BJ (cell line): ENCODE data around the gene RAB11FIP5. TPM values are rescaled to one million over a fixed set of nuclear protein-coding genes. Genes with fewer than 3 reads are reported as not detected.

ENCODE experiments used
- CTCF ChIA-PET: fragments of 350-600 bp; formaldehyde crosslinking; extraction: SDS; loops from one replicate; lab custom pipeline; 2021; ENCODE audit warnings: antibody characterized with exemption, inconsistent platforms; lab: Yijun Ruan, JAX
- POLR2A ChIA-PET: fragments of 300-600 bp; sonication (Branson Sonifier 250); formaldehyde crosslinking; extraction: SDS; loops from one replicate; lab custom pipeline; 2021; ENCODE audit warnings: antibody characterized with exemption; lab: Charles Lee
- DNase-seq: peaks from one replicate; pipeline ENCODE4 v3.0.0-alpha.2; 2011; ENCODE audit warnings: low read depth
- H3K27me3 ChIP-seq: 2 replicates; pipeline ENCODE4 v1.6.0; 2011; ENCODE audit warnings: low read length; ENCODE audit not compliant: control insufficient read depth, insufficient read depth
- H3K36me3 ChIP-seq: 2 replicates; pipeline ENCODE4 v1.5.1; 2011; ENCODE audit warnings: low read length; ENCODE audit not compliant: control insufficient read depth, insufficient read depth
- H3K4me3 ChIP-seq: 2 replicates; pipeline ENCODE4 v1.5.1; 2011; ENCODE audit warnings: low read depth, mild to moderate bottlenecking, control low read depth, low read length
- CTCF ChIP-seq: IDR thresholded peaks from 2 replicates; pipeline ENCODE4 v1.5.1; 2011; ENCODE audit warnings: low read depth, mild to moderate bottlenecking, control low read depth, inconsistent platforms, low read length, moderate library complexity; ENCODE audit not compliant: insufficient read depth
- polyA plus RNA-seq: library from polyadenylated mRNA; depleted of rRNA; stranded (reverse); fragments of >200 nt; gene quantifications from 2 replicates; pipeline ENCODE4 v1.2.3, GENCODE V29; 2011

RAB11FIP5 gene
- polyA plus RNA-seq, 1 experiment = 52.0 TPM

DNA sequence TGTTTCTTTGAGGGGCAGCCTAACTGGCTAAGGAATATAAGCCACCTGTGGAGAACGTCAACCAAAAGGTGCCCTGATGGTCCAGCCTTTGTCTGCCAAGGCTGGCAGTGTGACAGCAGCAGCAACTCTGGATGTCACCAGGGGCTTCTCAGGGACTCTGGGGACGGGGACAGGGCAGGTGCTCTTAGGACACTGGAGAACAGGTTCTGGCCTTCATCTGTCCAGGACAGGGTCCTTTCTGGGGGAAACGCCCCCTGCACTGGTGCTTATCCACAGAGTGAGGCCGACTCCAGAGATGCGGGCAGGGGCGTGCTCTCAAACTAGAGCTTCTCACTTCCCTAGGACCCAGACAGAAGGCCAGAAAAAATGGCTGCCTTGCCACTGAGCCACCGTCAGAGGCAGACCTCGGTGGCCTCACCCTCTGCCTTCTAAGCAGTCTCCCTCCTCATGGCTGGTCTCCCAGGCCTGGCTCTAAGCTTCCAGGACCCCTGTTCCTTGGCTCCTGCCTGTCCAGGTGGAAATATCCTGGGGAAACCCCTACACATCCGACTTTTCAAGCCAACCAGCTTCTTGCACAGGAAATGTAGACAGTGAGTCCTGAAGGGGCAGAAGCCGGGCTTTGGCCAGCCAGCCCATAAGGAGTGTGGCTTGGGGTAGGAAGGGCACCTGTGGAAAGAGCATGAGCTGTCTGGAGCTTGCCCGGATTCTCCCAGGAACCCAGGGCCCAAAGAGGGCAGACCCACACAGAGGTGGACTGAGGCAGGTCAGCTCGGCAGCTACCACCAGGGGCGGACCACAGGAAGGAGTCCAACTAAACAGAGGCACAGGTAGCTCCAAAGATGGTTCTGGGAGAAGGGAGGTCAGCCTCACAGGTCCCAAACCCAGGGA, 30.0 kb downstream of the RAB11FIP5 start:
- CTCF ChIA-PET = interaction anchor here (0.9 to 17.5 kb wide), 5 partner anchors 68 to 190 kb away, joined by 3 to 326 read pairs (median 9); no protein-coding TSS in a partner anchor
- POLR2A ChIA-PET = no interaction called here
- H3K27me3 ChIP-seq = no peaks in the 10 kb centered on the region
- H3K36me3 ChIP-seq = peaks cover 51% of the 10 kb centered on the region
- H3K4me3 ChIP-seq = no peak overlapping the region
- no peak for DNase-seq
- no peak for TF ChIP-seq CTCF

- peaks cover 49% of the 10 kb centered on the region for H3K36me3 ChIP-seq
- TF ChIP-seq CTCF = no peak
- no peak overlapping the region for H3K4me3 ChIP-seq
- DNase-seq = no peak
- H3K27me3 ChIP-seq = no peaks in the 10 kb centered on the region
- ChIA-PET CTCF (interaction anchor here (1.9 to 17.5 kb wide), 2 partner anchors 76 to 83 kb away, joined by 7 to 326 read pairs; no protein-coding TSS in a partner anchor), POLR2A (no interaction called here)
These were observed 31.5 kb downstream of the RAB11FIP5 start for GRCh38 chr2:73081181-73081671.

DNA sequence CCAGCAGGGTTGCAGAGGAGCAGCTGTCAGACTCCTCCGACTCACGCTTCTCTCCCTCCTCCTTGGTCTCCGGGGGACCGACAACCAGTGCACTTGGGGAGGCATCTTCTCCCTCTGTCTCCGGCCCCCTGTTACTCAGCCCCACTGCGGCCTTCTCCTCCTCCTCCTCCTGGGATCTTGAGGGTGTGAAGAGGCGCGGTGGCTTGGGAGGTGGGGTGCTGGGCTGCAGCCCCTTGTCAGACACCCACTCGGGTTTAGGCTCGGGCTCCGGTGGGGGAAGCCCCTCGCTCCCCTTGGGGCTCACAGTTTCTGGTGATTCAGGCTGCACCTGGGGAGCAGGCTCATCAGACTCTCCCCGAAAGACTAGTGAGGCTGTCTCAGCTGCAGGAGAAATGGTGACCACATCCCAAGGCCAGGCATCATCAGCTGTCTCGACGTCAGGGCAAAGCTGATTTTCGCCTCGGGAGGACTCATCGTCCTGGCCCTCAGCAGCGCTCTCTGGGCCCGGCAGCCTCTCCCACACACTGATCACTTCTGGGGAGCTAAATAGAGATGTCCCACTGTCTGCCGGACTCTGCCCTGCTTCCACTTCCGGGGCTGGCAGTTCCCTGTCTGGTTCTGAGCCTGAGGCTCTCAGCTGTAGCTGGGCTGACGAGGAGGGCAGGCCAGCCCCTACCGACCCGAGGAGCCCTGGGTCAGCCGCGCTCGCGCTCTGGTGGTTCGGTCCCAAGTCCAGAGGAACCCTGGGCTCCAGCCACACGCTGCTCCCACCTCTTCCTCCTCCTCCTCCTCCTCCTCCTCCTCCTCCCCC, 32.2 kb downstream of the RAB11FIP5 start:
- Histone ChIP-seq H3K27me3 (no peaks in the 10 kb centered on the region), H3K36me3 (peaks cover 49% of the 10 kb centered on the region), H3K4me3 (no peak overlapping the region)
- DNase-seq = no peak
- ChIA-PET CTCF (interaction anchor here (1.0 to 17.5 kb wide), 5 partner anchors 8 to 188 kb away, joined by 3 to 326 read pairs (median 5); no protein-coding TSS in a partner anchor), POLR2A (no interaction called here)
- no peak for TF ChIP-seq CTCF

- Histone ChIP-seq H3K36me3 (peaks cover 51% of the 10 kb centered on the region), H3K27me3 (no peaks in the 10 kb centered on the region), H3K4me3 (no peak overlapping the region)
- DNase-seq = no peak
- TF ChIP-seq CTCF = no peak
- ChIA-PET POLR2A (no interaction called here), CTCF (interaction anchor here (1.0 to 17.5 kb wide), 5 partner anchors 9 to 187 kb away, joined by 3 to 326 read pairs (median 5); no protein-coding TSS in a partner anchor)
These were observed 33.1 kb downstream of the RAB11FIP5 start for GRCh38 chr2:73079636-73080035.
